Measurements from ENCODE around the gene IL22RA1. TPM values are rescaled to one million over a fixed set of nuclear protein-coding genes. Genes with fewer than 3 reads are reported as not detected.

Gene IL22RA1
- total RNA-seq, 8 experiments from 2014 or later: 0.05 to 0.52 (median 0.13) TPM; not detected in 1

- in situ Hi-C loops (cut with MboI; ENCODE audit: low pct_unique_long_range_greater_than_20kb in 2 of 9, low sequenced_read_pairs in 9 of 9, unreplicated experiment in 9 of 9): no loop called here
- no peak for ATAC-seq (replicated peaks in 6 of 8)
- WGBS, 10 experiments: 83 to 100% (median 94%) methylated on average over 3 to 6 of the region's 6 CpGs
- peaks cover 0 to 13% of the 10 kb centered on the region in 2 donors for H3K4me1 ChIP-seq (replicated peaks in 1 of 2)
- no peak overlapping the region for H3K27ac ChIP-seq
- H3K4me3 ChIP-seq: no peak overlapping the region
Measured at GRCh38 chr1:24114753-24115152, 28.2 kb downstream of the IL22RA1 start.

DNA sequence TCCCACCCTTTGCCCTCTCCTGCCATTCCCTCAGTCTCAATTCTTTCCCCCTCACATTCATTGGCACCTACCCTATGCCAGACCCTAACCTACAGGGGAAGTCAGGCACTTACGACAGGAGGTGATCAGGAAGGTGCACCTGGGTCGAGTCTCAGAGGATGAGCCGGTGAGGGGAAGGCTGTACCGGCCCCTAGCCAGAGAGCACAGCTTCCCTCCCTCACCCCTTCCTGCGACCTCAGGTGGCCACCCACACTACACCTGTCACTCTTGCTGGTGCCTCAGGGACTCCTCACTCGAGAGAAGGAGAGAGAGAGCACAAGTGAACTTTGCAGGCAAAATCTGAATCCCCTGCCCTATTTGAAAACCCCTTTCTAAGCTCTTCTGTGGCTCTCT is 29.3 kb downstream of the IL22RA1 start:
- H3K4me3 ChIP-seq: no peak overlapping the region
- in situ Hi-C loops (cut with MboI; ENCODE audit: low pct_unique_long_range_greater_than_20kb in 2 of 9, low sequenced_read_pairs in 9 of 9, unreplicated experiment in 9 of 9): no loop called here
- ATAC-seq (replicated peaks in 6 of 8): no peak
- 0 to 91% (median 56%) methylated on average over 1 to 5 of the region's 6 CpGs; no CpG with 5 or more reads in 4 of the 10 experiments for WGBS, 10 experiments
- no peak overlapping the region for H3K27ac ChIP-seq
- H3K4me1 ChIP-seq (replicated peaks in 1 of 2): peaks cover 0 to 13% of the 10 kb centered on the region in 2 donors

- Histone ChIP-seq H3K27ac (no peak within 1 kb of the TSS), H3K4me3 (peak within 1 kb of the TSS in 3 of 5 donors; percentile 3 to 21 (median 13)), H3K4me1 (replicated peaks in 1 of 2) (peaks cover 0 to 26% of the 10 kb centered on the region in 2 donors)
- WGBS, 10 experiments: 0 to 74% (median 18%) methylated on average over 1 to 17 of the region's 27 CpGs; no CpG with 5 or more reads in 2 of the 10 experiments
- peak; percentile 82 to 98 (median 96) for ATAC-seq (replicated peaks in 6 of 8)
- in situ Hi-C loops (cut with MboI; ENCODE audit: low pct_unique_long_range_greater_than_20kb in 2 of 9, low sequenced_read_pairs in 9 of 9, unreplicated experiment in 9 of 9): no loop called here
Measured at GRCh38 chr1:24111996-24112779, 30.8 kb downstream of the IL22RA1 start, which contains the start of gene MYOM3. Gene MYOM3, minus strand, starts transcription at chr1:24112135. Its CDS starts 3,499 bp downstream, at chr1:24108636.

DNA sequence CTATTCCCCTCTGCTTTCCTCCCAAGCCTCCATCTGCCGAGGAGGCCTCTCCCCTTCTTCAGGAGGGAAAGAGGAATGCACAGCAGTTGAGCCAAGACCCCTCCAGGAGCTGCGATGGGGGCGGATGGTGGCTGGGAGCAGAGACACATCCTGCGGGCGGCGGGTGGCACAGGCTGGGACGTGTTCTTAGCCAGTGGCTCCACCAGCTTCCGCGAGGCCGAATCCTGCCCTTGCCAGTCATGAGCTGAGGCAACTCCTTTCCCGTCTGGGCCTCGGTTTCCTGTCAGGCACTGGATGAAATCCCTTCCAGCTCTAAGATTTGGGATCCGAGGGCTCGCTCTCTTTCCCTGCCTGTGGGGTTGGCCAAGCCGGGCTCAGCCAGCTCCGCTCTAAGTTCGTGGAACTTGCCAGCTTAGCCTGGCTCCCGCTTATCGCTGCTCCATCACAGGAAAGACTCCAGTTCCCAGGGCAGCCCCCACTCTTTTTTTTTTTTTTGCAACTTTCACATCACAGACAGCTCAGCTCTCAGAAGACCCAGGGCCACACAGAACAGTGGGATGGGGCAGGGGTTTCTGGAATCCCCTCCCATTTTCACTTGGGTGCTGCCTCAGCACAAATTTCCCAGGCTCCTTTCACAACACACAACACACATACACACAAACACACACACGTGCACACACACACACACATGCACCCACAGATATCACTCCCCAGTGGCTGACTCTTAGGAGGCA is 31.5 kb downstream of the IL22RA1 start:
- in situ Hi-C loops (cut with MboI; ENCODE audit: low pct_unique_long_range_greater_than_20kb in 2 of 9, low sequenced_read_pairs in 9 of 9, unreplicated experiment in 9 of 9): no loop called here
- Histone ChIP-seq H3K27ac (no peak overlapping the region), H3K4me3 (no peak overlapping the region), H3K4me1 (replicated peaks in 1 of 2) (peaks cover 0 to 27% of the 10 kb centered on the region in 2 donors)
- WGBS, 10 experiments: 0 to 95% (median 79%) methylated on average over 1 to 19 of the region's 20 CpGs; no CpG with 5 or more reads in 3 of the 10 experiments
- ATAC-seq (replicated peaks in 6 of 8): no peak

DNA sequence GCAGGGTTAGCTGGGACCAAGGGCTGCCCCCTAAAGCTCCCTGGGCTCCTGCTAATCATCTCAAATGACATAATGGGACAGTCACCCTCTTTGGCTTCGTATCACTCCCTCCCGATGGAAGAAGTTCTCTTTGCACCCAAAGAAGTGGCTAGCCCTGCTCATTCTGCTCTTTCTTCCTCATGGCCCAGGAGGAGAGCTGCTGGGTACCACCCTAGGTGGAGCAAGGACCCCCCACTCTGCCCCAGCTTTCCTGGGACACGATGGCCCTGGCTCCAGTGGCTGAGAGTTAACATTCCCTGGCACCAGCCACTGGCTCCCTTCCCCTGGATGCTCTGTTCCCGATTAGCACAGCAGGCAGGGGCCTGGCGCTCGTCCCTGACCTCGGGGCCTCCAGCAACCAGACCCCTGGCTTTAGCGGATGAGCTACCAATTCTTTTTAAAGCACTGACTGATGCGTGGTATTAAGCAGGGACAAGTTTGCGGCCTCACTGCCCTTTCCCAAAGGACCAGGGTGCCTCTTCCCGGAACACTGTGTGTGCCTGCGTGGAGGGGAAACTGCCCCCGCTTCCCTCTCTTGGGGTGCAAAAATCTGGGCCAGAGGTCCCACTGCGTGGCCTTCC is 32.2 kb downstream of the IL22RA1 start:
- Histone ChIP-seq H3K4me1 (replicated peaks in 1 of 2) (peaks cover 0 to 27% of the 10 kb centered on the region in 2 donors), H3K4me3 (no peak overlapping the region), H3K27ac (no peak overlapping the region)
- ATAC-seq (replicated peaks in 6 of 8): no peak
- in situ Hi-C loops (cut with MboI; ENCODE audit: low pct_unique_long_range_greater_than_20kb in 2 of 9, low sequenced_read_pairs in 9 of 9, unreplicated experiment in 9 of 9): no loop called here
- WGBS, 10 experiments: 20 to 80% (median 60%) methylated on average over 3 to 10 of the region's 14 CpGs; no CpG with 5 or more reads in 4 of the 10 experiments

- in situ Hi-C loops (cut with MboI; ENCODE audit: low pct_unique_long_range_greater_than_20kb in 2 of 9, low sequenced_read_pairs in 9 of 9, unreplicated experiment in 9 of 9): no loop called here
- no peak overlapping the region for H3K4me3 ChIP-seq
- H3K27ac ChIP-seq: no peak overlapping the region
- 79 to 100% (median 90%) methylated on average over 1 to 12 of the region's 15 CpGs; no CpG with 5 or more reads in 3 of the 10 experiments for WGBS, 10 experiments
- ATAC-seq (replicated peaks in 6 of 8): no peak
- peaks cover 0 to 27% of the 10 kb centered on the region in 2 donors for H3K4me1 ChIP-seq (replicated peaks in 1 of 2)
Measured at GRCh38 chr1:24109686-24110475, 33.1 kb downstream of the IL22RA1 start.

- Histone ChIP-seq H3K4me3 (no peak overlapping the region), H3K4me1 (replicated peaks in 1 of 2) (peaks cover 0 to 27% of the 10 kb centered on the region in 2 donors), H3K27ac (no peak overlapping the region)
- in situ Hi-C loops (cut with MboI; ENCODE audit: low pct_unique_long_range_greater_than_20kb in 2 of 9, low sequenced_read_pairs in 9 of 9, unreplicated experiment in 9 of 9): no loop called here
- ATAC-seq (replicated peaks in 6 of 8): no peak
- WGBS, 10 experiments: 0% methylated on average over 1 of the region's 1 CpG; no CpG with 5 or more reads in 9 of the 10 experiments
Measured at GRCh38 chr1:24109166-24109483, 33.8 kb downstream of the IL22RA1 start.

DNA sequence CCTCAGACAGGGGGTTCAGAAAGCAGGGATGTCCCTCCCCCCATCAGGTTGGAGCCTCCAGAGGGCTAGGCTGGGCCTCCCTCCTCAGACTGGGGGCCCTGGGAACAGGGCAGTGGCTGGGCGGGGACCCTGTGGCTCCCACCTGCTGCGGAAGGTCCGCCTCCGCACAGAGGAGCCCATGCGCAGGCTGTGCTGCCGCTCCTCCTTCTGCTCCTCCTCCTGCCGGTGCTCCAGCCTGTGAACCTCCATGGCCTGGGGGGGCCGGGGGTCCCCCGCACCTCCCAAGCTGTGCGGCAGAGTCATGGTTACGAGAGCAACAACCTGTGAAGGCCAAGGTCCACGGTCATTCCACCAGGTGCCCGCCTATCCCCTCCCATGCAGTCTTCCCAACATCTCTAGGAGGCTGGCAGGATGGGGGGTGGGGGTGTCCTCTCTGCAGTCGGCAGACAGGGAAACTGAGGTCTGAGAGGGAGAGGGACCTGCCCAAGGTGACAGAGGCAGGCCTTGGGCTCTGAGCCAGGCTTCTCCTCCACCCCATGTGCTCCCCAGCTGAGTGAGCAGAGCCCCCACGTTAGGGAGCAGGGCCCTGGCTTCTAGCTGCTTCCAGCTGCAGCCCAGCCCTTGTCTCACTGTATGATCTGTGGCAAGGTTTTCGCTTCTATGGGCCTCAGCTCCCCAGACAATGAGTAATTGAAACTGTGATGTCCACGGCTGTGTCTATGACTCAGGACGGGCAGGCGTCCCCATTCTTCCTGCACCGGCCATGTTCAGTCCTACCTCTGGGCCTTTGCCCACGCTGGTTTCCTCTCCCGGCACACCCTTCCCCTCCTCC is 34.4 kb downstream of the IL22RA1 start:
- Histone ChIP-seq H3K4me1 (replicated peaks in 1 of 2) (peaks cover 0 to 27% of the 10 kb centered on the region in 2 donors), H3K27ac (no peak overlapping the region), H3K4me3 (no peak overlapping the region)
- WGBS, 10 experiments: 0 to 94% (median 78%) methylated on average over 2 to 18 of the region's 22 CpGs; no CpG with 5 or more reads in 2 of the 10 experiments
- in situ Hi-C loops (cut with MboI; ENCODE audit: low pct_unique_long_range_greater_than_20kb in 2 of 9, low sequenced_read_pairs in 9 of 9, unreplicated experiment in 9 of 9): no loop called here
- peak in 2 of 8 experiments; percentile 69 to 79 for ATAC-seq (replicated peaks in 6 of 8)

DNA sequence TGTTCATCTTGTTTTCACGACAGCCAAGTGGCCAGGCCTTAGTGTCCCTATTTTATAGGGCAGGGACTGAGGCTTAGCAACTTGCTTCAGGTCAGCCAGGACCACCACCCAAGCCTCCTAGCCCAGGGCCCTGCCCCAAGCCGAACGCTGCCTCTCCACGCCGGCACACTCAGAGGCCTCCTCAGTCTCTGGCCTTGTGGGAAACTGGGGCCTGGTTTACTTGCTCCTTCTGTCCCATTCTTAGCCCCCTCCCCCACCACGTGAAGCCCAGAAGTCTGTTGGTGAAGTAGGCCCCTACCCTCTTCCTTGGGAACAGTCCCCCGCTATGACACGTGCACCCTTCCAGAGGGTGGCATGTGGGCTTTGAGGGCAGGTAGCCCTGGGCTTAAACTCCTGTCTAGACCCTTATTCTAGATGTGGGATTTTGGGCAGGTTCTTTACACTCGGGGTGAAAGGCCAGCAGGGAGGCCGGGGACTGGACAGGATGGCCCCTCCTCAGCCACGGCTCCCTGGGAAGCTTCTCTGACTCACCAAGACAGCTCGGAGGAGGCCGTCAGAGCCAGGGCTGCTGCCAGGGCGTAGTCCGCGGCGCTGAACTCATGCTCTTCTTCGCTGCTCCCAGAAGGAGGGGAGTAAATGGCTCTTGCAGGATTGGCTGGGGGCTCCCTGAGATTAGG is 35.3 kb downstream of the IL22RA1 start:
- Histone ChIP-seq H3K4me1 (replicated peaks in 1 of 2) (peaks cover 0 to 27% of the 10 kb centered on the region in 2 donors), H3K4me3 (no peak overlapping the region), H3K27ac (no peak overlapping the region)
- in situ Hi-C loops (cut with MboI; ENCODE audit: low pct_unique_long_range_greater_than_20kb in 2 of 9, low sequenced_read_pairs in 9 of 9, unreplicated experiment in 9 of 9): no loop called here
- WGBS, 10 experiments: 0 to 100% (median 75%) methylated on average over 1 to 13 of the region's 18 CpGs; no CpG with 5 or more reads in 3 of the 10 experiments
- peak in 5 of 8 experiments; percentile 9 to 72 (median 43) for ATAC-seq (replicated peaks in 6 of 8)

GRCh38 chr1:24105368-24106160 is 37.4 kb downstream of the IL22RA1 start:
- peak in 3 of 8 experiments; percentile 3 to 25 (median 20) for ATAC-seq (replicated peaks in 6 of 8)
- WGBS, 10 experiments: 60 to 100% (median 90%) methylated on average over 1 to 14 of the region's 19 CpGs; no CpG with 5 or more reads in 3 of the 10 experiments
- Histone ChIP-seq H3K27ac (no peak overlapping the region), H3K4me1 (replicated peaks in 1 of 2) (peaks cover 0 to 22% of the 10 kb centered on the region in 2 donors), H3K4me3 (no peak overlapping the region)
- in situ Hi-C loops (cut with MboI; ENCODE audit: low pct_unique_long_range_greater_than_20kb in 2 of 9, low sequenced_read_pairs in 9 of 9, unreplicated experiment in 9 of 9): no loop called here

- WGBS, 10 experiments: 80 to 100% (median 94%) methylated on average over 1 to 5 of the region's 7 CpGs; no CpG with 5 or more reads in 6 of the 10 experiments
- in situ Hi-C loops (cut with MboI; ENCODE audit: low pct_unique_long_range_greater_than_20kb in 2 of 9, low sequenced_read_pairs in 9 of 9, unreplicated experiment in 9 of 9): no loop called here
- Histone ChIP-seq H3K4me1 (replicated peaks in 1 of 2) (peaks cover 0 to 22% of the 10 kb centered on the region in 2 donors), H3K27ac (no peak overlapping the region), H3K4me3 (no peak overlapping the region)
- ATAC-seq (replicated peaks in 6 of 8): no peak
Measured at GRCh38 chr1:24104854-24105253, 38.1 kb downstream of the IL22RA1 start.

Data from motor neuron (in vitro differentiated cells).